ENCODE measurements around the gene PINLYP.

PINLYP gene

DNA sequence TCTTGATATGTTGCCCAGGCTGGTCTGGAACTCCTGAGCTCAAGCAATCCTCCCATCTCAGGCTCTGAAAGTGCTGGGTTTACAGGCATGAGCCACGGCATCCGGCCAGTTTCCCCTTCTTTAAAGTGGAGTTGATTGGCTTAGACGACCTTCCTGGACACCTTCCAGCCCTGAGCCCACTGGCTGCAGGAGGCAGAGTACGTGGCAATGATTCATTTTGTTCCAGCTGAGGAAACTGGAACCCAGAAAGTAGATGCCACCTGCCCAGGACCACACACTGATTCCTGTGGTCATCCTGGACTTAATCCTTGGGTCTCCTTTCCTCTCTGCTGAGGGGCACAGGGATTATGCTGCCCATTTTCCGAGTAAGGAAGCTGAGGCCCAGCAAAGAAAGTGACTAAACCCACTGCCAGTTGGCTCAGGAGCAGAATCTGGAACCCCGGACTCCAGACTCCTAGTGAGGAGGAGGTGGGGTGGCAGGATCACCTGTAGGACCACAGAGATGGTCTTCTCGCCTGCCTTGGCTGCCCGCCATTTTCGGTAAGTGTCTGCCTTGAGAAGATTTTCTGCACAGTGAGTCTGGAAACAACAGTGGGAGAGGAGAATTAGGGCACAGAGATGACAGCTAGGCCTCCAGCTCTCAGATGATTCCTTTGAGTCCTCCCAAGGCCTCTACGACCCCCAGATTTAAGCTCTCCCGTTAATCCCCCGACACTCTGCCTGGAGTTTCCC is 1.0 kb upstream of the PINLYP start:
- Histone ChIP-seq H2AFZ (ENCODE audit: low read length) (no peak overlapping the region), H3K9ac (ENCODE audit: low read depth, low read length, poor library complexity, severe bottlenecking) (peak overlapping the region; percentile 98), H3K9me3 (ENCODE audit: insufficient read depth, low read depth, low read length) (no peaks in the 10 kb centered on the region)

DNA sequence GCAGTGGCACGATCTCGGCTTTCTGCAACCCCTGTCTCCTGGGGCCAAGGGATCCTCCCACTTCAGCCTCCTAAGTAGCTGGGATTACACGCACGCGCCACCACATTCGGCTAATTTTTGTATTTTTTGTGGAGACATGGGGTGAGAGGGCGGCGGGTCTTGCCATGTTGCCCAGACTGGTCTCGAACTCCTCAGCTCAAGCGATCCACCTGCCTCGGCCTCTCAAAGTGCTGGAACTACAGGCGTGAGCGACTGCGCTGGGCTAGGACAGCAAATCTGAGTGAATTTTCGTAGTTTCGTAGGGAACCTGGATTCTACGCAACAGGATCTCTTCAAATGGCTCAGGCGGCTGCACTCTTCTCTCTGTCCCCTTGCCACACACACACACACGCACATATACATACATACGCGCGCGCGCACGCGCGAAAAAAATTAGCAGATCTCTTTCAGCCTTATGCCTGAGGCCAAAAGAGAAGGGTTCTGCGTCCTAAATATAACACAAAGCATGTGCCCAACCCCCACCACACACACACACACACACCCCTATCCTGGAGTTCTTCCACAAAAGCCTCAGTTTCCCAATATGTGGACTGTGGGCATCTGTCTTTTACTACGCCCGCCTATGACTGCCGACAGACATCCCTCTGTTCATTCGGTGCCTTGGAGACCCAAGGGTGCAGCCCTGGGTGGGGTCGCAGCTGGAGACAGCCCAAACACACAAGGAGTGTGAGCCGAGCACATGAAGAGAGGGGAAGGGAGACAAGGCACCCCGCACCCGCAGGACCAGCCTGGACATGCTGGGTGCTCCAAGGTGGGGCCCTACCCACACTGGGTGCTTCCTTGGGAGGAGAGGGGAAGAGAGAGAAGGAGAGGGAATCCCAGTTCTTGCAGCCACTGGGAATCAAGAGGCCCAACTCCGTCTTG is 616 bp downstream of the PINLYP start:
- Histone ChIP-seq H3K27me3 (ENCODE audit: insufficient read depth, low read length, poor library complexity, severe bottlenecking) (no peaks in the 10 kb centered on the region), H3K4me2 (ENCODE audit: low read depth, low read length, poor library complexity, severe bottlenecking) (peak overlapping the region; percentile 61), H3K4me3 (ENCODE audit: low read length, poor library complexity, severe bottlenecking) (peak overlapping the region; percentile 48), H3K9me2 (replicated peaks; ENCODE audit: low read depth, low read length) (no peaks in the 10 kb centered on the region), H3K9me3 (ENCODE audit: insufficient read depth, low read depth, low read length) (no peaks in the 10 kb centered on the region), H3K79me2 (ENCODE audit: insufficient read depth, low read length) (peaks cover 61% of the 10 kb centered on the region), H3F3A (ENCODE audit: low read depth) (no peaks in the 10 kb centered on the region), H3K36me3 (ENCODE audit: insufficient read depth, low read length) (no peaks in the 10 kb centered on the region), H4K20me1 (ENCODE audit: insufficient read depth, low read length, poor library complexity, severe bottlenecking) (no peaks in the 10 kb centered on the region), H2AFZ (ENCODE audit: low read length) (no peak overlapping the region), H3K4me1 (ENCODE audit: insufficient read depth, low read length, poor library complexity, severe bottlenecking) (peaks cover 38% of the 10 kb centered on the region), H3K9ac (ENCODE audit: low read depth, low read length, poor library complexity, severe bottlenecking) (peak overlapping the region; percentile 28)
- no peak for TF ChIP-seq EZH2phosphoT487 (IDR thresholded peaks at IDR 0.05; ENCODE audit: borderline replicate concordance)
- TF ChIP-seq, protein P1, sequence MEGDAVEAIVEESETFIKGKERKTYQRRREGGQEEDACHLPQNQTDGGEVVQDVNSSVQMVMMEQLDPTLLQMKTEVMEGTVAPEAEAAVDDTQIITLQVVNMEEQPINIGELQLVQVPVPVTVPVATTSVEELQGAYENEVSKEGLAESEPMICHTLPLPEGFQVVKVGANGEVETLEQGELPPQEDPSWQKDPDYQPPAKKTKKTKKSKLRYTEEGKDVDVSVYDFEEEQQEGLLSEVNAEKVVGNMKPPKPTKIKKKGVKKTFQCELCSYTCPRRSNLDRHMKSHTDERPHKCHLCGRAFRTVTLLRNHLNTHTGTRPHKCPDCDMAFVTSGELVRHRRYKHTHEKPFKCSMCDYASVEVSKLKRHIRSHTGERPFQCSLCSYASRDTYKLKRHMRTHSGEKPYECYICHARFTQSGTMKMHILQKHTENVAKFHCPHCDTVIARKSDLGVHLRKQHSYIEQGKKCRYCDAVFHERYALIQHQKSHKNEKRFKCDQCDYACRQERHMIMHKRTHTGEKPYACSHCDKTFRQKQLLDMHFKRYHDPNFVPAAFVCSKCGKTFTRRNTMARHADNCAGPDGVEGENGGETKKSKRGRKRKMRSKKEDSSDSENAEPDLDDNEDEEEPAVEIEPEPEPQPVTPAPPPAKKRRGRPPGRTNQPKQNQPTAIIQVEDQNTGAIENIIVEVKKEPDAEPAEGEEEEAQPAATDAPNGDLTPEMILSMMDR (conservative IDR thresholded peaks at IDR 0.05; ENCODE audit: low read length), result no peak

More for the DNA sequence above, 1.0 kb upstream of the PINLYP start:
- Histone ChIP-seq H3K27me3 (ENCODE audit: insufficient read depth, low read length, poor library complexity, severe bottlenecking) (no peaks in the 10 kb centered on the region), H3K9me2 (replicated peaks; ENCODE audit: low read depth, low read length) (no peaks in the 10 kb centered on the region), H3K4me2 (ENCODE audit: low read depth, low read length, poor library complexity, severe bottlenecking) (peak overlapping the region; percentile 100), H3K4me3 (ENCODE audit: low read length, poor library complexity, severe bottlenecking) (peak overlapping the region; percentile 85), H4K20me1 (ENCODE audit: insufficient read depth, low read length, poor library complexity, severe bottlenecking) (no peaks in the 10 kb centered on the region), H3F3A (ENCODE audit: low read depth) (no peaks in the 10 kb centered on the region), H3K36me3 (ENCODE audit: insufficient read depth, low read length) (no peaks in the 10 kb centered on the region), H3K4me1 (ENCODE audit: insufficient read depth, low read length, poor library complexity, severe bottlenecking) (peaks cover 31% of the 10 kb centered on the region), H3K79me2 (ENCODE audit: insufficient read depth, low read length) (peaks cover 60% of the 10 kb centered on the region)
- no peak for TF ChIP-seq EZH2phosphoT487 (IDR thresholded peaks at IDR 0.05; ENCODE audit: borderline replicate concordance)

DNA sequence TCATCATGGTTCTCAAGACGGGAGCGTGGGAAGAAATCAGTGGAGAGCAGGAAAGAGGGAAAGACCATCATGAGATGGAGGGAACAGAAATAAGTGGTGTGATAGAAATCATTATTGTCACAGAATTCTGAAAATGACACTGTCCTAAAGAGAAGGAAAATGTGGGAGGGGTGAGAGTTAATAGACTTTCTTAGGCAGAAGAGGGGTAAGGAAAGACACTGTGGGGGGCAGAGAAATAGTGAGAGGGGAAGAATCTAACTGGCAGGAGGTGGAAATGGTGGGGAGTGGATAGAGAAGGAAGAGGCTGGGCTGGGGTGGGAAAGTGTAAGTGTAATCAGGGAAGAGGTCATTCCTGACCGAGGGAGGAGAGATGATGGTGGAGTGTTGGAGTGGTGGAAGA is 3.2 kb downstream of the PINLYP start:
- Histone ChIP-seq H3K79me2 (ENCODE audit: insufficient read depth, low read length) (peaks cover 68% of the 10 kb centered on the region), H3K9me3 (ENCODE audit: insufficient read depth, low read depth, low read length) (no peaks in the 10 kb centered on the region), H2AFZ (ENCODE audit: low read length) (no peak overlapping the region), H3K4me2 (ENCODE audit: low read depth, low read length, poor library complexity, severe bottlenecking) (peak overlapping the region; percentile 94), H4K20me1 (ENCODE audit: insufficient read depth, low read length, poor library complexity, severe bottlenecking) (no peaks in the 10 kb centered on the region), H3K27me3 (ENCODE audit: insufficient read depth, low read length, poor library complexity, severe bottlenecking) (no peaks in the 10 kb centered on the region), H3F3A (ENCODE audit: low read depth) (no peaks in the 10 kb centered on the region), H3K4me1 (ENCODE audit: insufficient read depth, low read length, poor library complexity, severe bottlenecking) (peaks cover 47% of the 10 kb centered on the region), H3K9ac (ENCODE audit: low read depth, low read length, poor library complexity, severe bottlenecking) (peak overlapping the region; percentile 99), H3K4me3 (ENCODE audit: low read length, poor library complexity, severe bottlenecking) (peak overlapping the region; percentile 22), H3K9me2 (replicated peaks; ENCODE audit: low read depth, low read length) (no peaks in the 10 kb centered on the region), H3K36me3 (ENCODE audit: insufficient read depth, low read length) (no peaks in the 10 kb centered on the region)
- TF ChIP-seq EZH2phosphoT487 (IDR thresholded peaks at IDR 0.05; ENCODE audit: borderline replicate concordance), result no peak
- TF ChIP-seq, protein P1 (conservative IDR thresholded peaks at IDR 0.05; ENCODE audit: low read length), result no peak
